ENCODE measurements around the gene TGFBRAP1. TPM values are rescaled to one million over a fixed set of nuclear protein-coding genes. Genes with fewer than 3 reads are reported as not detected.
"Not testable (repeated sequence)": the region's sequence is repeated elsewhere in the genome, so short reads cannot be mapped to it uniquely, and the experiment has no call there.

The TGFBRAP1 gene
- total RNA-seq, 1 donor from 2014 or later: 20.0 TPM

DNA sequence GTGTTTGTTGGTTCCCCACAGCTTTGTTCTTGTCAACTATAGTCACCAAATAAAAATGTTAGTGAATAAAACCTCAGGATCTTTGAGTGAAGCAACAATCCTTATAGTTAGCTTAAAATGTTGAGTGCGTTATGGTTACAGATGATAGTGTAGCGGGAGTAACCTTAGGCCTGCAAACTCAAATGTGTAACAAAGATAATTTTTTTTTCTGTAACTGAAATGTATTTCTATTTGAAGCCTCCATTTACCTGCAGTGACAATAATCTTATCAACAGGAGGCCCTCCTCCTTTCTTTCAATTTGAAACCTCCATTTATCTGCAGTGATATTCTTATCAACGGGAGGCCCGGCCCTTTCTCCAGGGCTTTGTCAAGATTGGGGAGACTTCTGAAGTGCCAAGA is 4.7 kb upstream of the TGFBRAP1 start:
- no peak overlapping the region for H3K4me3 Mint-ChIP-seq (ENCODE audit: low read depth)
- TF ChIP-seq, protein P1, sequence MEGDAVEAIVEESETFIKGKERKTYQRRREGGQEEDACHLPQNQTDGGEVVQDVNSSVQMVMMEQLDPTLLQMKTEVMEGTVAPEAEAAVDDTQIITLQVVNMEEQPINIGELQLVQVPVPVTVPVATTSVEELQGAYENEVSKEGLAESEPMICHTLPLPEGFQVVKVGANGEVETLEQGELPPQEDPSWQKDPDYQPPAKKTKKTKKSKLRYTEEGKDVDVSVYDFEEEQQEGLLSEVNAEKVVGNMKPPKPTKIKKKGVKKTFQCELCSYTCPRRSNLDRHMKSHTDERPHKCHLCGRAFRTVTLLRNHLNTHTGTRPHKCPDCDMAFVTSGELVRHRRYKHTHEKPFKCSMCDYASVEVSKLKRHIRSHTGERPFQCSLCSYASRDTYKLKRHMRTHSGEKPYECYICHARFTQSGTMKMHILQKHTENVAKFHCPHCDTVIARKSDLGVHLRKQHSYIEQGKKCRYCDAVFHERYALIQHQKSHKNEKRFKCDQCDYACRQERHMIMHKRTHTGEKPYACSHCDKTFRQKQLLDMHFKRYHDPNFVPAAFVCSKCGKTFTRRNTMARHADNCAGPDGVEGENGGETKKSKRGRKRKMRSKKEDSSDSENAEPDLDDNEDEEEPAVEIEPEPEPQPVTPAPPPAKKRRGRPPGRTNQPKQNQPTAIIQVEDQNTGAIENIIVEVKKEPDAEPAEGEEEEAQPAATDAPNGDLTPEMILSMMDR (IDR thresholded peaks at IDR 0.05; ENCODE audit: unreplicated experiment): no peak
- H3K4me1 Mint-ChIP-seq (ENCODE audit: low read depth): peaks cover 22% of the 10 kb centered on the region
- no peaks in the 10 kb centered on the region for H3K9me3 Mint-ChIP-seq (ENCODE audit: low read depth)
- H3K27ac Mint-ChIP-seq: no peak overlapping the region
- H3K36me3 Mint-ChIP-seq (ENCODE audit: insufficient read depth): no peaks in the 10 kb centered on the region
- no peak for DNase-seq (ENCODE audit: low spot score, unreplicated experiment)
- no peaks in the 10 kb centered on the region for H3K27me3 Mint-ChIP-seq

DNA sequence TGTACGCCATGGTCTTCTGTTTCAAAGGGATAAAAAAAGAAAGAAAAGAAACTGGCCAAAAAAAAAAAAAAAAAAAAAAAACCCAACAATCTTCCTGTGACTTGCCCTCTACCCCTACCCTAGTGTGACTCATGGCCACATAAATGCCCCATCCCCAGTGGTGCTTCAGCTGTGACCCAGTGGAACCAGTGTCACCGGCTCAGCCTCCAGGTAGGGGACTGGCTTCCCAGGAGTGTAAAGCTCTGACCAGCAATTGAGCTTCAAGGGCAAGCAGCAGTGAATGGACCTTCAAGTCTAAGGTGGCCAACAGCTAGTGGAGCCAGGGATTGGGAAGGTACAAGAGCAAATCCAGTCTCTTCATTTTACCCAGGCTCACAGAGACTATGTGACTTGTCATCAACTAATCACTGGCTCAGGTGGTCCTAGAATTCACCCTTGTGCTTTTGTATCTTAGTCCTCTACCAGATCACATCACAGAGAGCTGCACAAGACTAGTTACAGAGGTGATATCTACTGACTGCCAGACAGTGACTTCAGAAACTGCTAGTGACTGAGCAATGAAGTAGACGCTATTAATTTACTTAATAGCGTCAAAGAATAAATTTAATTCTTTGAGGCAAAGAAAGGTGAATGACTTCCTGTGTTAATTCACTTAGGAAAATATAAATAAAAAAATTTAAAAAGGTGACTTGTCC is 1.3 kb upstream of the TGFBRAP1 start:
- H3K27me3 Mint-ChIP-seq: no peaks in the 10 kb centered on the region
- no peaks in the 10 kb centered on the region for H3K9me3 Mint-ChIP-seq (ENCODE audit: low read depth)
- TF ChIP-seq, protein P1 (IDR thresholded peaks at IDR 0.05; ENCODE audit: unreplicated experiment): no peak
- DNase-seq (ENCODE audit: low spot score, unreplicated experiment): no peak
- H3K36me3 Mint-ChIP-seq (ENCODE audit: insufficient read depth): no peaks in the 10 kb centered on the region
- no peak overlapping the region for H3K27ac Mint-ChIP-seq
- peaks cover 11% of the 10 kb centered on the region for H3K4me1 Mint-ChIP-seq (ENCODE audit: low read depth)
- H3K4me3 Mint-ChIP-seq (ENCODE audit: low read depth): peak overlapping the region; percentile 85

DNA sequence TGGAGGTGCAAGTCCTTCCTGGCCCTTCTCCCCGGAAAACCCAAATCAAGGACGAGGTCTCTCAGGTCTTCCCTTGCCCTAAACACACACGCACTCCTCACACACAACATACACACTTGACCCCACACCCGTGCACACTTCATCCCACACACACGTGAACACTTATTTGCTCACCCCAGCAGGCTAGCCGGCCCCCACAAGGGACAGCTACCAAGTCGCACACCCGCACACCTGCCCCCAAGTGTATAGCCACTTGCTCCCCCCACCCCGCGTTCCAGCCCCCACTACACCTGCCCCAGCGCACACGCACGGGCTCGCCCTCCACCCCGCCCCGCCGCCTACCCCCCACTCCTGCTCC is 359 bp downstream of the TGFBRAP1 start:
- no peaks in the 10 kb centered on the region for H3K27me3 Mint-ChIP-seq
- H3K4me3 Mint-ChIP-seq (ENCODE audit: low read depth): peak overlapping the region; percentile 93
- DNase-seq (ENCODE audit: low spot score, unreplicated experiment): no peak
- peaks cover 11% of the 10 kb centered on the region for H3K4me1 Mint-ChIP-seq (ENCODE audit: low read depth)
- no peaks in the 10 kb centered on the region for H3K36me3 Mint-ChIP-seq (ENCODE audit: insufficient read depth)
- TF ChIP-seq, protein P1 (IDR thresholded peaks at IDR 0.05; ENCODE audit: unreplicated experiment): no peak
- H3K27ac Mint-ChIP-seq: peak overlapping the region; percentile 80
- no peaks in the 10 kb centered on the region for H3K9me3 Mint-ChIP-seq (ENCODE audit: low read depth)

DNA sequence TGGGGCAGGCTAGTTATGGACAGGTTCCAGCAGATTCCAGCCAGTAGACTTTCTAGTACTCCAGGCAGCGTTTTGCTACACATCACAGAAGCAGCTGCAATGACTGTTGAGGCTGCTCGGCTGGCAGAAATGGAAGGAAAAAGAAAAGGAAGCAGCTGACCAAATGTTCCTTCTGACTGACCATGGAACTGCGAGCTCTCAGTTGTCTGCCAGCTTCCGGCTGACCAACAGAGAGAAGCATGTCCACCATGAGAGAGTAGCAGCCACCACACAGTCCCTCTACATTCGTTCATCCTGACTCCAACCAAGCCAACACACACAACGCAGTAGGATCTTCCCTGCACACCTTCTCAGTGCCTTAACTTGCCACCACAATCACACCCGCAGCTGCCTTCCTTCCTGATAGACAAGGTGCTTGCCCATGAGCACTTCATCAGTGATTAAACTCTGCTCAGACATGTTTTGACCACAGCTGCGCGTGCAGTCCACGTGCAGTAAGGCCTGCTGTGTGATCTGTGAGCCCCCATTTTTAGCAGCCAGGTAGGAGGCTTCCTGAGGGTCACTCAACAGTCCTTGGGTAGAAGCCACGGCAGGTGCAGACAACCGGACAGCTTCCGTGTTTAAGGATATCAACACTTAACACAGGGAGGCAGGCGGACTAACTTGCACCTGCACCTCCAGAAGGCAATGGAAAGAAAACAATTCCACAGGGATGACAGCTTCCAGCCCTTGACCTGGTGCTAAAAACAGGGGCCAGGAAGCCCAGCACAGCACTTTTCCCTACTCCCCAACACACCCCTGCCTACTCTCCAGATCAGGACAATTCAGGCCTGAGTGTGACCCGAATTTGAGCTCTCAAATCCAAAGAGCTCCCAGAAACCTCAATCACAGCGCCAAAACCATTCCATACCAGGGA is 996 bp downstream of the TGFBRAP1 start:
- Mint-ChIP-seq H3K4me3 (ENCODE audit: low read depth) (peak overlapping the region; percentile 93), H3K36me3 (ENCODE audit: insufficient read depth) (no peaks in the 10 kb centered on the region), H3K27me3 (no peaks in the 10 kb centered on the region), H3K27ac (peak overlapping the region; percentile 80), H3K9me3 (ENCODE audit: low read depth) (no peaks in the 10 kb centered on the region), H3K4me1 (ENCODE audit: low read depth) (peaks cover 11% of the 10 kb centered on the region)
- no peak for DNase-seq (ENCODE audit: low spot score, unreplicated experiment)
- TF ChIP-seq, protein P1 (IDR thresholded peaks at IDR 0.05; ENCODE audit: unreplicated experiment): no peak

DNA sequence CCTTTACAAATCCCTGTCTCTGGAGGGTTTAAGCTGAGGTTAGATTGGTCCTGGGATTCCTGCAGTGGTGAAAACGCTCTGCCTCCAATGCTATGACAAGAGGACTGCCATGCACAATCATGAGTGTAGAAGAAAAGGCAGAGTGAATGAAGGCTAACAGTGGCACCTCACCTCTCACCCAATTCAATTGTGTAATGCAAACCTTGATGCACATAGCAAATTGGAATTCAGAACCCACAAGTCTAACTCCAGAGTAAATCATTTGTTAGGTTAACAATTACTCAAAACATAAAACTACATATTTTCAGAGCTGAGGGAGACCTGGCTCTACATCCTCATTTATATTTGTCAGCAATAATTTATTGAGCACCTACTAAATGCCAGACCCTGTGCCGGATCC is 1.8 kb downstream of the TGFBRAP1 start:
- peak overlapping the region; percentile 93 for H3K4me3 Mint-ChIP-seq (ENCODE audit: low read depth)
- H3K27me3 Mint-ChIP-seq: no peaks in the 10 kb centered on the region
- TF ChIP-seq, protein P1 (IDR thresholded peaks at IDR 0.05; ENCODE audit: unreplicated experiment): no peak
- no peak overlapping the region for H3K27ac Mint-ChIP-seq
- no peaks in the 10 kb centered on the region for H3K36me3 Mint-ChIP-seq (ENCODE audit: insufficient read depth)
- peaks cover 11% of the 10 kb centered on the region for H3K4me1 Mint-ChIP-seq (ENCODE audit: low read depth)
- no peaks in the 10 kb centered on the region for H3K9me3 Mint-ChIP-seq (ENCODE audit: low read depth)
- DNase-seq (ENCODE audit: low spot score, unreplicated experiment): no peak

DNA sequence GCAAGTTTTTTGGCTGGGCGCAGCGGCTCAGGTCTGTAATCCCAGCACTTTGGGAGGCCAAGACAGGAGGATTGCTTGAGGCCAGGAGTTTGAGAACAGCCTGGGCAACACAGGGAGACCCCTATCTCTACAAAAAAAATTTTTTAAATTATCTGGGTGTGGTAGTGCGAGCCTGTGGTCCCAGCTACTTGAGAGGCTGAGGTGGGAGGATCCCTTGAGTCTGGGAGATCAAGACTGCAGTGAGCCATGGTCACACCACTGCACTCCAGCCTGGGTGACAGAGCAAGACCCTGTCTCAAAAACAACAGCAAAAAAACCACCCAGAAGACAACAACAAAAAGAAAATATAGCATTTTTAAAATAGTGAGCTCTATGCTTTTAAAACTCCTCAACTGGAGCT is 2.3 kb downstream of the TGFBRAP1 start:
- not testable (repeated sequence) for H3K36me3 Mint-ChIP-seq (ENCODE audit: insufficient read depth); H3K4me3 Mint-ChIP-seq (ENCODE audit: low read depth); H3K9me3 Mint-ChIP-seq (ENCODE audit: low read depth); DNase-seq (ENCODE audit: low spot score, unreplicated experiment); H3K27ac Mint-ChIP-seq; H3K27me3 Mint-ChIP-seq
- peaks cover 11% of the 10 kb centered on the region for H3K4me1 Mint-ChIP-seq (ENCODE audit: low read depth)
